HG03432 (cell line): ENCODE data around the gene CALR3.
"Not testable (repeated sequence)": the region's sequence is repeated elsewhere in the genome, so short reads cannot be mapped to it uniquely, and the experiment has no call there.

Experiments used
- ATAC-seq: cut with Tn5 transposase; IDR thresholded peaks from one replicate; pipeline ENCODE4 v1.9.1; 2021; ENCODE audit warnings: mild to moderate bottlenecking, moderate library complexity; ENCODE audit not compliant: unreplicated experiment

CALR3 gene, protein sequence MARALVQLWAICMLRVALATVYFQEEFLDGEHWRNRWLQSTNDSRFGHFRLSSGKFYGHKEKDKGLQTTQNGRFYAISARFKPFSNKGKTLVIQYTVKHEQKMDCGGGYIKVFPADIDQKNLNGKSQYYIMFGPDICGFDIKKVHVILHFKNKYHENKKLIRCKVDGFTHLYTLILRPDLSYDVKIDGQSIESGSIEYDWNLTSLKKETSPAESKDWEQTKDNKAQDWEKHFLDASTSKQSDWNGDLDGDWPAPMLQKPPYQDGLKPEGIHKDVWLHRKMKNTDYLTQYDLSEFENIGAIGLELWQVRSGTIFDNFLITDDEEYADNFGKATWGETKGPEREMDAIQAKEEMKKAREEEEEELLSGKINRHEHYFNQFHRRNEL

DNA sequence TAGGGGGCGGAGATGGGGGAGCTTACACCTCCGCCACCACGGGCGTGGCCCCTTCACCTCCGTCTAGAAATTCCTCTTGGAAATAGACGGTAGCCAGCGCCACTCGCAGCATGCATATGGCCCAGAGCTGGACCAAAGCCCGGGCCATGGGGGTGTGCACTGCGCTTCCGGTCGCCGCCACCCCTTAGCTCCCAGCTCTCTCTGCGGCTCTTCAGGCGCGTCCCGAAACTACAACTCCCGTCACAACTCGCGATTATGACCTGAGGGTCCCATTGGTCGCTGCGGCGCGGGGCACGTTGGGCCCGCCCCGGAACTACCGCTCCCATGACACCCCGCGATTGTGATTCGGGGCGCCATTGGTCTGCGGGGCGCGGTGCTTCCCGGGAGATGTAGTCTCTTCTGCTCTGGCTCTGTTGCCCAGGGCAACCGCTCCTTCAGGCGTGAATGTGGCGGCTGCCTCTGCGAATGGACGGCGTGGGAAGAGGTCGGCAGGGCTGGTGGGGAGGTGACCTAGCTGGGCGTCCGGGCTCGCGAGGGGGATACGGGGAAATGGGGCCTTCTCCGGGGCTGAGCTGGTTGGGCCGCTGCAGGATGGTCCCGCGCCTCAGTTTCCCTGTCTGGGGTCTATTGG lies at the start of gene CALR3, which contains the start of gene C19orf44:
Gene CALR3, minus strand, starts transcription at position 186 of the 631 bp plus-strand sequence. Its CDS starts 38 bp downstream, at position 148.
Gene C19orf44, plus strand, starts transcription at position 413 of the 631 bp plus-strand sequence. CDS start 4,399 bp downstream, outside the sequence.
- peak; percentile 95 for ATAC-seq

DNA sequence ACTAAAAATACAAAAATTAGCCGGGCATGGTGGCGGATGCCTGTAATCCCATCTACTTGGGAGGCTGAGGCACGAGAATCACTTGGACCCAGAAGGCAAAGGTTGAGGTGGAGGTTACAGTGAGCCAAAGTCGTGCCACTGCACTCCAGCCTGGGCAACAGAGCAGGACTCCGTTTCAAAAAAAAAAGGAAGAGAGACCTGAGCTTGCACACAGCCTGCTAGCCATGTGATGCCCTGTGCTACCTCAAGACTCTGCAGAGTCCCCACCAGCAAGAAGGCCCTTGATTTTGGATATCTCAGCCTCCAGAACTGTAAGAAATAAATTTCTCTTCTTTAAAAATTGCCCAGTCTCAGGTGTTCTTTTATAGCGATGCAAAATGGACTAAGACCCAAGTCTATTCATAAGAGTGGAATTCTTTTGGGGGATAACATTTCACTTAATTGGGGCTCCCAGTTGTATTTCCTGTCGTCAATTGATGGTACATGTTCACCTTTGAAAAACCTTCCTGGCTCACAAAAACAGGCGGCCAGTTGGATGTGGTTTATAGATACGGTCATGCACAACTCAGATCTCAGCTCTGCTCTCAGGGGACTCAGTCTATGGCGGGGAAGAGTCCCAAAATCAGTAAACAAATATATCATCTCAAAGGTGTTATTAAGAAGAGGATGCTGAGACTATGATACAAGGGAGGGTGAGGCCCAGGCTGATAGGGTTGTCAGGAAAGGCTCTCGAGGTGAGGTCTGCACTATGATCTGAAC lies 48.7 kb upstream of the CALR3 start:
- no peak for ATAC-seq

DNA sequence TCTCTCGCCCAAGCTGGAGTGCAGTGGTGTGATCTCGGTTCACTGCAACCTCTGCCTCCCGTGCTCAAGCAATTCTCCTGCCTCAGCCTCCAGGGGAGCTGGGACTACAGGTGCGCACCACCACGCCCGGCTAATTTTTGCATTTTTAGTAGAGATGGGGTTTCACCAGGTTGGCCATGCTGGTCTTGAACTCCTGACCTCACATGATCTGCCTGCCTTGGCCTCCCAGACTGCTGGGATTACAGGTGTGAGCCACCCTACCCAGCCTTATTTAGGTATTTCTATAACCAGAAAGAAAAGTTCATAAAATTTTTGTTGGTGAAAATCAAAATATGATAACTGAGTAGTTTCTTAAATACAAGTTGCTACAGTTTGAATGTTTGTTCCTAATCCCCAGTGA lies 47.8 kb upstream of the CALR3 start:
- not testable (repeated sequence) for ATAC-seq

DNA sequence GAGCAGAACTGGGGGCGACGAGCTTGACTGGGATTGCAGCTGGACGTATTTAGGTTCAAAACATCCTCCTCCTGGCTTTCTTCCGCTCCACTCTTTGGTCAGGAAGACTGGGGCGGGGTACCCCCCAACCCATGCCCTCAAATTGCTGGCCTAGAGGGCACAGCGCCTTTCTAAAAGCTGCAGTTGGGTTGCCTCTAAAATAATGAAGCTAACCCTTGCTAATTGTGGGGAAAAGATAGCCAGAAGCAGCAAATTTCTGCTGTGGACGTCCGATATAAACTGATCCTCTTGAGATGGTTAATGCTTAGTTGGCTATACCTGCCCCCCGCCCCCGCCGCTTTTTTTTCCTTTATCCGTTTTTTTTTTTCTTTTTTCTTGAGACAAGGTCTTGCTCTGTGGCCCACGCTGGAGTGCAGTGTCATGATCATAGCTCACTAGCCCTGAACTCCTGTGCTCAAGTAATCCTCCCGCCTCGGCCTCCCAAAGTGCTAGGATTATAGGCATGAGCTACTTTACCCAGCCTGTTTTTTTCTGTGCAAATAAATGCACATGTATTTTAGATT lies 47.0 kb upstream of the CALR3 start:
- ATAC-seq: no peak

DNA sequence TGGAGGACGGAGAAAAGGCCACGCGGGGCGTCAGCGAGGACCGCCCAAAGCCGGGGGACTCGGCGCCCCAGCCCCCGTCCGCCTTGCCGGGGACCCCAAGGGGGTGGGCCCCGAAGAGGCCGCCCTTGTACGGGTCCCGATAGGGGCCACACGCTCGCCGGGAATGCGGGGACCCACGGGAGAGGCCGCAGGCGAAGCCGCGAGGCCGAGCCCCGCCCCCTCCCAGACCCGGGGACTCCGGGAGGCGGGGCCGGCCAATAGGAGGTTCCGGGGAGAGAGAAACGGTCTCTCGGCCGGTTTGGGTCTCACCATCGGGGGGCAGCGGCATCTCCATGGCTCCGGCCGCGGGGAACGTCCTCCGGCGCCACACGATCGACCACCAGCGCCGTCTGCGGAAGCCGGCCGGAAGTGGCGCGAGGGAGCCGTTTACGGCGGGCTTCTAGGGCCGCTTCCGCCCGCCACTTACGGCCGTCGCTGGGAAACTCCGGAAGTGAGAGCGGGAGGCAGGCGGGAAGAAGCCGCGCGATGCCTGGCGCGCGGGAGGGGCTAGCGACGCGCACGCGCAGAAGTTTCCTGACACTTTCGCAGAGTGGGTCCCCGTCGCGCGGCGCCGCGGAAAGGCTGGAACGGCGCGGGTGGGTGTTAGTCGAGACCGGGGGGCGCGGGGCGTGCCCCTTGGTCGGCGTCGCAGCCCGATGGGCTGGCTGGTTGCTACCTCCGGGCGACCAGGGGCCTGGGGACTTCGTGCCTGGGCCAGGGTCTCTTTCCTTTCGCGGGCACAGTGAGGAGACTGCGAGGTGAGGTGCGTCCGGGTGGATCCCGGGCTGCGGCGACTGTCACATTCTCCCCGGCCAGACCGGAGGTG lies 46.3 kb upstream of the CALR3 start, which contains the start of gene CHERP:
Gene CHERP, minus strand, starts transcription at position 393 of the 865 bp plus-strand sequence. Its CDS starts 59 bp downstream, at position 334.
- ATAC-seq: peak; percentile 77

DNA sequence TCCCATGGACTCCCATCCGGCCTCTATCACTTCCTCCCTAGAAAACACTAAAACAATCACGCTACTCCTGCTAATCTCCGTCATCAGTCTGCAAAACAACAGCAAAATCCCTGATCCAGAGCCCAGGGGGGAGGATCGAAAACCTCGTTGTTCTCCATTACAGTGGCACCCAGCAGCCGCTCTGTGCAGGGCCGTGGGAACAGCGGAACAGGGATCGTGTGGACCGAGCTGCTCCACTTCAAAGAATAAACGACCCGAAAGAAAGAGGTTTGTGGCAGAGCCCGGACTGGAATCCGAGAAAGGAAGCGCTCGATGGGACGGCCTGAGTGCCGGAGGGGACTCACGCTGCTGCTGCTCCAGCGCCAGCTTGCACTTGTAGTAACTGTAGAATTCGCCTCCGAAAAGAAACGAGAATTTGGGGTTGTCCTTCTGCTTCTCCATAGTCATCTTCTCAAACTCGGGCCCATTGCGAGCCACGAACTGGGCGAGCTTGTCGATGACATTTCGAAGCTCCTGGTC lies 45.6 kb upstream of the CALR3 start:
- no peak for ATAC-seq

DNA sequence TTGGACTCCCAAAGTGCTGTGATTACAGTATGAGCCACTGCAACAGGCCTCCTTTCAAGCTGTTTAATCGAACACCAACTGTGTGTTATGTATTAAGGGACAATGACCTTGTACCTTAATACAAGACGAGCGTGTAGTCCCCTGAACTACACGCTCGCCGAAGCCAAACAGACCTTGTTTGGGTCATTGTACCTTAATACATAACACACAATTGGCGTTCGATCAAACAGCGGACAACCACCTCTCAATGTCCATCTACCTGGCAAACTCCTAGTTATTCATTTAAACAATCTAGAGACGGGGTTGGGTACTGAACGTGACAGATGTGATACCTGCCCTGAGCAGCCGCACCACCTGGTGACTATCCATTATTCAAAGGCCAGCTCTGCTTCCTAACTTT lies 45.0 kb upstream of the CALR3 start:
- no peak for ATAC-seq

DNA sequence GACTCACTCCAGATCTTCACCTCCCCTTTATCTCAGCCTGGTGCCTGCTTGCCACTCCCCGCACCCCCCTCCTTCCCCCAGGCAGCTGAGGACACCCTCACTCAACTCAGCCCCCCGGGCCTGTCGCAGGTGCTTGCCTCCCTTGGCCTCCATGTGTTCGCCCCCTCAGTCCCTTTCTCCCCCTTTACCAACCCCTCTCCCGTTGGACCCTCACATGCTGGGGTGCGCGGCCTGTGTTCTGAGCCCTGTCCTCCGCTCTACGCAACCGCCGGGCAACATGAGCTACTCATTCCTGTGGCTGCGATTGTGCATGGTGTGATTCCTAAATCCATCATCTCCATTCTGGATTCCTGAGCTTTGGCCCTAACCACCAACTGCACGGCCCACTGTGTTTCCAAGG lies 41.1 kb upstream of the CALR3 start:
- no peak for ATAC-seq

DNA sequence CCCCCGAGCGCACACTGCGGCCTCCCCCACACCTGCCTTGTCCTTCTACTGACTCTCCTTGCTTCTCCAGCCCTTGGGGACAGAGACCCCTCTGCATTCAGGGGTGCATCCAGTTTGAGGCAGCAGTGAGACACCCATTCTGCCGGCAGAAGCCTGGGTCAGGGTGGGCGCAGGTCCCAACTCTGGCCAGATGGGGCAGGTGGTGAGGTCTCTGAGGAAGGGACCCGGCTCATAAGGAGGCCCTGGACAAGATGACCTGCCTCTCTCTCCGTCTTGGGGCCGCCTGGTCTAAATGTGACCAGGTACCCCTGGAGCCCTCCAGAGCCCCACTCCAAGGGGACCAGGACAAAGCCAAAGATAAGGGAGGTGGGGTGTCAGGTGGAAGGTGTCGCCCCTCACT lies 40.2 kb upstream of the CALR3 start:
- ATAC-seq: no peak

DNA sequence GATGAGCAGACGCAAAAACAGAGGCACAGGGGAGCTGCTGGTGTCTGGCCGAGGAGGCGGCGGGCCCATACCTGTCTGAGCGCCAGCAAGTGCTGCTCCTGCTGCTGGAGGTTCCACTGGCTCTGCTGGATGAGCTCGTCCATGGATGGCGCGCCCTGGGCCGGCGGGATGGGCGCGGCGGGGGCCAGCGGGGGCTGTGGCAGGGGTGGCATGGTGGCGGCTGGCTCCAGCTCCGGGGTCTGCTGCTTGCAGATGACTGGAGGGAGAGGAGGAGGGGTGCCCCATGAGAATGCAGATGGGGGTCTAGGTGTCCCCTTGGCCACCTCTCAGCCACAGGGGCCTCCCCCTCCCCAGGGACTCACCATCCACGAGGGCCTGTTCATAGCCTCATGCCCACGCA lies 39.4 kb upstream of the CALR3 start:
- ATAC-seq: no peak

DNA sequence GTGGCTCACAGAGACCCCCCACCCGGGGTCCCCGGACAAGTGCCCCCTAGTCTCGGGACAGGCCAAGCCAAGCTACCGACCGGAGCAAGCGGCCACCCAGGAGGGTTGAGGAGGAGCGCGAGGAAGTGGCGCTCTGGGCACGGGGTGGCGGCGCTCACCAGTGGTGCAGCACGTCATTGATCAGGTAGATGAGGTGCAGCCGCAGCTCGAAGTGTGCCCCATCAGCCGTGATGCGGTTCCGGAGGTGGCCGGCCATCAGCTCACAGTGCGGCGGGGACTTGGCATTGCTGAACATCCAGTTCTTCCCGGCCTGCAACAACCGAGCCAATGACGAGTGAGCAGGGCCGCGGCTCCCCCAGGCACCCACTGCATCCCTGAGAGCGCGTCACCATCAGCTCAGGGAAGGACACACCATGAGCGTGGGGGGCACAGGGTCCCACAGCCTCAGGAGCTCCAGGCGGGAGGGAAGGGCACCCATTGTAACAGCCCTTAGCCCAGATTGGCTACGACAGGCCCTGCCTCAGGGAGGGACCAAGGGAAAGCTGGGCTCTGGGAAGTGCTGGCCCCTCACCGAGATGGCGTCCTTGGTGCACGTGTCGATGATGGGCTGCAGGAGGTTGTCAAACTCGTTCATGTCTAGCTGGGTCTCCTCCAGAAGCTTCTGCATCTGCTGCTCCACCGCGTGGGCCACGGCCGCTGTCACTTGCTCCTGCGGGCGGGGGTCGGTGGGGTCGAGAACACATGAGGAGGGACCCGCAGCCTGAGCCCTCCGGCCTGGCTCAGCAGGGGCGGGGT lies 36.7 kb upstream of the CALR3 start:
- ATAC-seq: no peak

DNA sequence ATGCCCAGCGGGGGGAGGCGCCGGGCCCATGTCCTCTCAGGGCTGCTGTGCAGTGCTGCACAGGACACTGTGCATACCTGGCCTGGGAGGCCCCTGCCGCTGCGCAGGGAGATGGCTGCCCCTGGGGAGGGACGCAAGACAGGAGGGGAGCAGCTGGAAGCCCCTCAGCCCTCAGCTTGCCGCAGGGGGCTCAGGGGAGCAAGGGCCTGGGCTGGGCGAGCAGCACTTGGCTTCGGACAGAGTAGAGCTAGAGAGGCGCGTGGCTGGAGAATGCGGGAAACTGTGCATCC lies 35.4 kb upstream of the CALR3 start:
- ATAC-seq: no peak

DNA sequence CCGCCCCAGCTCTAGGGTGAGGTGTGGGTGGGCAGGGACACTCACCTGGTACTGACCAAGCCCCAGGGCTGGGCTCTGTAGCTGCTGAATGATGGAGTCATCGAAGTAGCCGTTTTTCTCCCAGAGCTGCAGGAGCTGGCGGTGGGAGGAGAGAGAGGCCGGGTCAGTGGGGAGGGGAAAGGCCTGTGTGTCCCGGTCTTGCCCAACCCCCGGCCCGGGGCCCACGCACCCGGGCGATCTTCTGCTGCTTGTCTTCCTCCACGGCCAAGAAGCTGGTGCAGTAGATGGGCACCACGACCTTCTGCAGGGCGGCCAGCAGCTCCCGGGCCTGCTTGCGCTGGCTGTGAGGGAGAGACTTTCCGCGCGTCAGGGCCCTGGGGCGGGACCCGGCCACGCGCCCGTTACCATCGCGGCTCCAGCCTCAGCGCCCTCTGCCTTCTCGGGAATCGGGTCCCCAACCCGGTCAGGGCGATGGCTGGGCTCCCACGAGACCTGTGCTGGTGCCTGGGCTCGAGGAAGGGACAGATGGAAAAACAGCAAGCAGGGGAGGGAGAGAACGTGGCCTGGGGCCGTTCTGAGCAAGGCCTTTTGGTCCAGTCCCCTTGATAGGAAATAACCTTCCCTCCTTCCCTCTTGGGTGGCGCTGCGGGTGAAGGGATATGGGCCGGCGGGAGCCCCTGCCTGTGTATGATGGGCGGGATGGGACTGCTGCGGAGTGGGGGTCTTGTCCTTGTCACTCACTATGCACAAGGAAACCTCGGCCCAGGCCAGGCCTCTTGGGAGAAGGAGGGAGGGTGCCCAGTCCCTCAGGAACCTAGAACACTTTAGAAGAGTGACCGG lies 34.8 kb upstream of the CALR3 start:
- no peak for ATAC-seq

DNA sequence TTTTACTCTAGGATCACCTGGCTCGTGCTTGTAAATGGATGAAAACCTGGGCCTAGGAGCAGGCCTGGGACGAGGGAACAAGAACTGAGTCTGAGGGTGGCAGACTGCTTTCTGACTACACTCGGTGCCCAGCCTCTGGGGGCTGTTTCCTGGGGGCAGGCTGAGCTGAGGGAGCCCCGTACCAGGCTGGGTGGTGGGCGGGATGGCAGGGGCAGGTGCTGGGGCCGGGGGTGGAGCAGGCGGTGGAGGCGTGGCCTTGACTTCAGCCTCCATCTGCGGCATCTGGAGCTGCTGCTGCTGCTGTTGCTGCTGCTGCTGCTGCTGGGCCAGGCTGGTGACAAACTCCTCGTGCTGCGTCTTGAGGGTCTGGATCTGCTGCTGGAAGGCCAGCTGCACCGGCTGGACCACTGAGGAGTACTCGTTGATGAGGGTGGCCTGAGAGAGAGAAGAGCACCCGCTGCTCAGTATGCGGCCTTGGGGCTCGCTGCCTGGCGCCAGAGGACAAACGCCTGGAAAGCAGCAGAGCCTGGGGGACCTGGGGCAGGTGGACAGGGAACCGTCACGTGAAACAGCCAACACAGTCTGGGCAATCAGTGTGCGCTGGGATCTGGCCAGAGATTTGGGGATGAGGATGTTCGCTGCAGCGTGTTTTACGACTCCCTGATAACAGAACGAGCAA lies 33.6 kb upstream of the CALR3 start:
- ATAC-seq: no peak

DNA sequence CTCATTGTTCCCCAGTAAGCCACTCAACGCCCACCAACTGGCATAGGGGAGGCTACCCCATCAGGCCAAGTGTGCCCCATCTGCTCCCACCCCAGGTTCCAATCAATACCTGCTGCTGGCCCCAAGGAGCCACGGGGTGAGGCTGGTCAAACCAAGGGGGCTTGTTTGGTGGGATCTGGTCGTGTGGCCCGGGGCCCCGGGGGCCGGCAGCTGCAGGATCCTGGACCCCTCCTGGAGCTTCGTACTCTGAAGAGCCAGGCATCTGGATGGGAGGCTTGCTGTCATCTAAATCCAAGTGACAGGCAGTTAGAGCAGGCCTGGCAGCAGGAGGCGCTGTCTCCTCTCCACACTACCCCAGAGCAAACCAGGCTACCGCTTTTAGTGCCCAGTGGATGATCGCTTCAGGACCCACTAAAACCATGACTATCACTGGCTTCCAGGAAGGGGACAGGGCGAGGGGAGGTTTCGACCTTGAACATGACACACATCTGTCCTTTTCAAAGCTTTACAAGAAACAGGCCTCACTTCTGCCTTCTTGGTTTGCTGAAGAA lies 32.1 kb upstream of the CALR3 start:
- ATAC-seq: no peak

DNA sequence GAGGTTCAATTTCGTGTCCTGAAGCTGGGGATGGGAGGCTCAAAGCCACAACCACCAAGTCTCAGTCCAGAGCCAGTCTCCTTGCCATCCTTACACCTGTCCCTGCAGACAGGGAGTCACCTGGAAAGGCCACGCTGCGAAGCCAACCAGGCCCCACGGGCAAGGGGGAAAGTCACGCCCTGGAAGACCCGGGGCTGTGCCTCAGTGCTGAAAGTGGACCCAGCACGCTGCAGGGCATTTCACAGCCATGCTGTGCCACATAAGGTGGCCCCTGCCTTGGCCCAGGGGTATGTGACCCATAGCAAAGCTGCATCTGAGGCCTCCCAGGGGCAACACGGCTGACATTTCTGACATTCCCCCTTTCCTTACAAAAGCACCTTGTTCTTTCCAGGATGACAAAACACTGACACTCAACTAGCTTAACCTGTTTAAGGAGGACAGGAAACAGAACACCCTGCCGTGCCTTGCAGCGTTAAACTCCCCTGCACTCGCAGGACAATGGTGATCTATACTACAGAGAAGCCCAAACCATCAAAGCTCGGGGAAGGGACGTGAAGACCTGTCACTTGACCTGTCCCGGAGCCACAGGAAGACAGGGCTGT lies 31.5 kb upstream of the CALR3 start:
- no peak for ATAC-seq

DNA sequence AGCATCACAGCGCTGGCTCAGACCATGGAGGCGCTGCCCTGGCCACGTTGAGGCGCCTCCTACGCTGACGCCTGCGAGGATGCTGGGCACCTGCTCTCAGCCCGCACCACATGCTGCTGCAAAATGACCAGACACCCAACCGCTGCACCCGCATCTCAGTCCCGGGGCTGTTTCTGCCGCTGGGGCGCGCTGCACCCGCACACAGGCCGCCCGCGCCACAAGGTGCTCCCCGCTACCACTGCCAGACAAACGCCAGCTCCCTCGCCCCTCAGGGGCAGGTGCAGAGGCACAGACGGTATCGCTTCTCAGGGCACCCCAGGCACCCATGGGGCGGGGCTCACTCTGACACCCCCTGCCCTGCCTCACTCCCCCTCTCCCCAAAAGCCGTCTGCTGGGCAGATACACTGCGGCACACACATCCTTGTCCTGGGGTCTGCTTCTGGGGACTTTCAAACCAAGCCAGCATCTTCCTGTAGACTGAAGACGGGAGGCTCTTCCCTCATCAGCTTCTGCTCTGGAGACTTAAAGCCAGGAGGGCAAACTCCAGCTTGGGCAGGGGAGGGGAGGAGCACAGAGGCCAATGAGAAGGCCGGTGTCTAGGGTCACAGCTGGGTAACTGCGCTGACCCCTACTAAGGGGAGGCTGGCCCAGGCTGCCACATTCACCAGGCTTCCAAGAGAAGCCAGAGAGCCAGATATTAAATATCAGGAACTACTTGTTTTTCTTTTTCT lies 29.9 kb upstream of the CALR3 start:
- no peak for ATAC-seq
